SK-N-SH treated with all-trans-retinoic acid at 6 μM for 48 hours (cell line): ENCODE measurements around the gene TMEM35A.

Source experiments
- CREB5 ChIP-seq: fragments of 250-450 bp; sonication (Bioruptor Pico); IDR thresholded peaks from 2 replicates; pipeline ENCODE4 v1.5.1; 2020; ENCODE audit warnings: low read depth, mild to moderate bottlenecking, moderate library complexity
- TCF4 ChIP-seq: fragments of 250-450 bp; sonication (Bioruptor Pico); IDR thresholded peaks from 2 replicates; pipeline ENCODE4 v1.8.0; 2021; ENCODE audit warnings: mild to moderate bottlenecking, moderate library complexity, borderline replicate concordance

GRCh38 chrX:101062176-101062575 is 16.5 kb upstream of the TMEM35A start:
- TF ChIP-seq TCF4 (no peak), CREB5 (no peak)
